D341Med (cell line): ENCODE results near the gene UBASH3A.
A peak's percentile ranks its signal among the peaks of the same experiment; 100 is the strongest.

Experiments
- DNase-seq: peaks from one replicate; pipeline ENCODE4 v3.0.0; 2012; ENCODE audit warnings: low spot score

Gene UBASH3A

DNA sequence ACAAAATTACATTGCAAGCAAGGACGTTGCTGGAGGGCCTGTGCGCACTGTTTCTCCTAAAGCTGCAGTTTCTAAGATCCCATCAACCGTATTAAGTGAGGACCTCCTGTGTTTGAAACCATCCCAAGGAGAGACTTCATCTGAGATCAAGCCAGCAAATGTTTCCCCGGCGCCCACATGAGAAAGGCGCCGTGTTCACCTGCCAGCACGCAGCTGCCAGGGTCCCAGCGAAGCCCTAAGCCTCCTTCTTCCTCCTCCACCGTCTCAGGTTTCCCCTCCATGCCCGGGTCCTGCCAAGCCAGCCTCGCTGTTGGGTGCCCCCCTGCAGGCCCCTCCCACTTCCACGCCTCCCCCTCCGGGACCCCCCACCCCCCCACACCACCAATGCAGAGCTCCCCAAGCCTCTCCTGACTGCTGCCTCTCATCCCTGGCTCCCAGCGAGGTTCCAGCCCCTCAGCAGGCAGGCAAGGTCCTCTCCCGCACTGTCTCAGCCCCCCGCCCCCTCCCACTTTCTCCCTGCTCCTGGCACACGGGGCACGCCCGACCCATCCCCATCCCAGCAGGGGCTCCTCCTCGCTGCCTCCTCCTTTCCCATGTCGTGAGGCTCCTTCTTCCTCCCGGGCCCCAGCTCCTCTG lies 28.7 kb upstream of the UBASH3A start:
- DNase-seq = no peak

DNA sequence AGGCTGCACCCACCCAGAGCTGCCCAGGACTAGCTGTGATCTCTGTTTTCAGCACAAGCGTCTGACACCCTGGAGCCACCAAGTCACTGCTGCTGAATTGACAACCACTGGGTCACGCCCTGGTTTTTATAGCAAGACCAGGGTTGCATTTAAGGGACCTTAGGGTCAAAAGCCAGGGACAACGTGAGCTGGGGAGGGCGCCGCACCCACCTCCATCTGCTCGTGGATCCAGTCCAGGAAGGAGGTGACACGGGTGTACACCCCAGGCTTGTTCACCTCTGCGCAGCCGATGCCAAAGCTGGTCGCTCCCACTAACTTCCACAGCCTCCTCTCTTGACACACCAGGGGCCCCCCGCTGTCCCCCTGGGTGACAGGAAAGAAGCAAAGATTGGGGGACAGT lies 28.2 kb upstream of the UBASH3A start:
- no peak for DNase-seq

DNA sequence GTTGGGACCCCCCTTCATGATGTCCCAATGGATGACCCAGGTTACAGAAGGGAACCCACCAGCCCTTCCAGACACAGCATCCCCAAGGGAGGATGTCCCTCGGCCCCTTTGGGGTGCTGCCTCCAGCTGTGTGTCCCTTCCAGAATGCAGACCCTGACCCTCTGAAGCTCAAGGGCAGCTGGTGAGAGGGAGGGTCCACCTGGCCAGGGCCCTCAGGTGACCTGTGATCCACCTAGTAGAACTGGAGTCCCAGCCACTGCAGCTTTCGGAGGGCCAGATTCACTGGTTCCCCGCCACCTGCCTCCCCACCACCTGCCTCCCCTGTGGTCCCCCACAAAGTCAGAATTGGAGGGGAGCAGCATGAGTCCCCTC lies 27.8 kb upstream of the UBASH3A start:
- no peak for DNase-seq

DNA sequence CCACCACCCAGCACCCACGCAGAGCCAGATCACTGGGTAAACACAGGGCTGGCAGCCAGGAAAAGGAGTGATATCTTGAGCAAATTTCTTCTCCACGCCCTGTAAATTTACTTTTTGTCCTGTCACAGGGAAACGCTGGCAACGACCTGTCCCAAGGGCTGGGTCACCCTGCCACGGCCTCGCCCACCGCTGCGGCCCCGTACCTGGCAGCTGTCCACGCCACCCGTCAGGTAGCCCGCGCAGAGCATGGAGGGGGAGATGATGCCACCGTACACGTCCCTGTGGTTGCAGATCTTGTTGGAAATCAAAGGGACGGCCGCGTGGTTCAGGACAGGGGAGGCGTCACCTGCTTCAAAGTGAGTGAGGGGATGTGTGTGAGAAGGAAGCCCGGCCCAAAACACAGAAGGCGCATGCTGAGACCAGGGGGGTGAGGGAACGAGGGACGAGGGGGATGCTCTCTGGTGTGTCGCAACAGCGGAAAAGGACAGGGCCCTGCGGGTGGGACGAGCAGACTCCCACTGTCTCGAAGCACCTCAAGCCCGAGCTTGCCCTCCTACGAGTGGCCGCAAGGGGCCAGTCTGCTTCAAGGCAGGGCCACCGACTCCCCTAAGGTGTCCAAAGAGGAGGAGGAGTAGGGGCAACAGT lies 27.2 kb upstream of the UBASH3A start:
- DNase-seq = no peak

DNA sequence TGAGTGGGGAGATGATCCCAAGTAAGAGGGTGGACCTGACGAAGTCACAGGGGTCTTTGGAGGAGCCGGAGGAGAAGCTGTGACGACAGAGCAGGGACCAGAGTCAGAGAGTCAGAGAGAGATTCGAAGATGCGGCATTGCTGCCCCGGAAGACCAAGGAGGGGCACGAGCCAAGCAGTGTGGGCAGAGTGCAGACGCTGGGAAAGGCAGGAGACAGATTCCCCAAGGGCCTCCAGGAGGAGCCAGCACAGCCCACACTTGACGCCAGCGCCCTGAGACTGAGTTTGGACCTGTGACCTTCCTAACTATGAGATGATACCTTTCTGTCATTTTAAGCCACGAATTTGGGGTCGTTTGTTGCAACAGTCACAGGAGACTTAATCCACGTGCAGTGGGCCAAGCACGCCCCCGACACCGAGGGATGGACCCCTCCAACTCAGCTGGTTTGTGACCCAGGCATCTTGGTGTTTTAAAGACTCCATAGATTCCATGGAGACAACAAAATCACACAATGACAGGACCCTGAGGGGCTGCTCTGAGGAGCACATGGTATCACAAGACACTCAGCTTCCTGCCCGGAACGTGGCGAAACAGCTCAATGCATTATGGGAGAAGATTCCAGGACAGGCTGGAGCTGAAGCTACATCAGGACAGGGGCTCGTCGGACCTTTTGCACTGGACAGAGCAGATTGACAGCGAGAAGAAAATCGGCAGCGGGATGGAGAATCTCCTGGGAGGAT lies 26.3 kb upstream of the UBASH3A start:
- no peak for DNase-seq

DNA sequence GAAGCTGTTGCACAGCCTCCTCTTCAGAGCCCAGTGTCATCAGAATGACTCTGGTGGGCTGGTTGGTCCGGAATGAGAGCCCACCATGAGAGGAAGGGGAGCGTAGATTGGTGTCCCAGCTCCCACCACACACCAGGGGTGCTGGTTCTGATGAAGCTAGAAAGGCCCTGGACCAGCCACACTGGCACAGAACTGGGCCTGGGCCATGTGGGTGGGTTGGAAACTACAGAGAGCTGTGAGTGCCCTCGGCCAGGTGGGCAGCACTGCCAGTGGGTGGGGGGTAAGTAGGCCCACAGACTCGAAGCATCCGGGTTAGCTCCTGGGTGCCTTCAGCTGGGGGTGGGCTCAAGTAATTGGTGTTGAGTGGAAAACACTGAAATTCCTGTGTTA lies 25.8 kb upstream of the UBASH3A start:
- no peak for DNase-seq

DNA sequence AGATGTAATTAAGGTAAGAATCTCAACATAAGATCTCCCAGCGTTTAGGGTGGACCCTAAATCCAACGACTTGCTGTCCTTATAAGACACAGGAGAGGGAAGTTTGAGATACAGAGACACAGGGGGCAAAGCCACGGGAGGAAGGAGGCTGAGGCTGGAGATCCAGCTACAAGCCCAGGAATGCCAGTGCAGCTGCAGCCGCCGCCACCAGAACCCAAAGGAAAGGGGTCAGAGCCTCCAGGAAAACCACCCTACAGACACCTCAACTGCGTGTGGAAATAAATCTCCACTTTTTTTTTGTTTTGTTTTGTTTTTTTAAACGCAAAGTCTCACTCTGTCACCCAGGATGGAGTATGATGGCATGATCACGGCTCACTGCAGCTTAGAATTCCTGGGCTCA lies 25.3 kb upstream of the UBASH3A start:
- DNase-seq = no peak

DNA sequence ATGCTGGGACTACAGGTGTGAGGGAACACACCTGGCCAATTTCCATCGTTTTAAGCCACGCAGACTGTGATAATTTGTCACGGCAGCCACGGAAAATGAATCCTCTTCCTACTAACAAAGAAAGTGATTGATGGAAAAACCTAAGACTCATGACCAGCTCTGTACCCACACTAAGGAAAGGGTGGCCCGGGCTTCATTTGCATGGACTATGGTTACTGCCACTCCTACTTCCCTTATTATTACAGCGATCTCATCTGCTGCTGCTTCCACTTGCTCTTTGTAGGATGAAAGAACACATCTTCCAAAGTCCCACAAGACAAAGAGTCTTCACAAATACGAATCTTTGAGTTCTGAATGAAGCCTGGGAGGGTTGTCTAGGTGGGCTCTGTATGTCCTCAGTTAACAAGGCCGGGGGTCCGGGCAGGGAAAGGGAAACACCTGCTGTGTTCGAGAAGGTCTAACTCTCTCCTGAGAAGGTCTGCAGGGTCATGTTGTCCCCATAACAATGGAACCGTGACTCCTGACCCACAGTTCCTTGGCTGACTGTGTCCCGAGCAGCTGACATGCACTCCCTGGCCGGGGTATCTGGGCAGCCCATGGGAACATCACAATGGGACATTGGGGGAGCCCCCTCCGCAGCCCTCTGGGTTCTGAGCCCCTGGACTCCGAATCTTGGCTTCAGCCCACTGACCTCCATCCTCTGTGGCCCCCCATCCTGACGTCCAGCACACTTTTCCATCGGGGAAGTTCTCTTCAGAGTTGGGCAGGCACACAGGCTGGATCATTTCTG lies 24.1 kb upstream of the UBASH3A start:
- no peak for DNase-seq

DNA sequence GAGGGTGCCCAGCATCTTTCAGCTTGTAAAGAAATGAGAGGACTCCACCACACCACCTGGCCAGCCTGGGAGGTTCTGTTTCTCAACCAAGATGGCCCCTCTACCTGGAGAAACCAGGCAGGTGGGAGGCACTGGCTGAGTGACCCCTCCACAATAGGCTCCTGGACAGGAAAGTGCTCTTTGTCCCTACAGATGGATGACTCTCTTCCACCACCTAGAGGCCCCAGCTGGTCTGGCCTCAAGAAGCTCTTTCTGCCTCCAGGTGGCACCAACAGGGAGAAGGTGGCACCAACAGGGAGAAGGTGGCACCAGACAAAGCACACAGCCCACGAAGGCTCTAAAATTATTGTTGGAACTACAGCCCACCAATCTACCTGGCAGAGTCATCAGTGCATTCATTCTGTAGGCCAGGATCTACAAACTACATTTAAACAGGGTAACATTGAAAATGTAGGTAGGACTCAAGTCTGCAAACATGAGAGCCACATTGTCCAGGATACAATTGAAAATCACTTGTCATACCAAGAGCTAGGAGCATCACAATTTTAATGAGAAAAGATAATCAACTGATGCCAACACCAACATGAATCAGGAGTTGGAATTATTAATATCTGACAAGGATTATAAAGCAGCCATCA lies 22.2 kb upstream of the UBASH3A start:
- DNase-seq = peak; percentile 79

DNA sequence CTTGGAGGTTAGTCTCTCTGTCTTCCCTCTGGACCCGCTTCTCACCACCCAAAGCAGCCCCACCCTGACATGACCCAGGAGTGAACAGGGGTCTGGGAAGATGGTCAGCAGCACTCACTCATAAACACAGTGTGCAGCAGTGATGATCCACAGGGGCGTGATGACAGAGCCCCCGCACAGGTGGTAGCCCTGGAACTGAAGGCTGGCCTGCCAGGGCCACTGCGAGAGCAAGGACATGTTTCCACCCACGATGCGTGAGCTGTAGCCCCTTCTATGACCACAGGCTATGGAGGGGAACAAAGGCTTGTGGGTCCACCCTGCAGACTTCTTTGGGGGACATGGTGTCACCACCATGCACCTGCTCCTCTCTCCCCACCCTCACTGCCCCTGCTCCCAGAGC lies 20.8 kb upstream of the UBASH3A start:
- no peak for DNase-seq

DNA sequence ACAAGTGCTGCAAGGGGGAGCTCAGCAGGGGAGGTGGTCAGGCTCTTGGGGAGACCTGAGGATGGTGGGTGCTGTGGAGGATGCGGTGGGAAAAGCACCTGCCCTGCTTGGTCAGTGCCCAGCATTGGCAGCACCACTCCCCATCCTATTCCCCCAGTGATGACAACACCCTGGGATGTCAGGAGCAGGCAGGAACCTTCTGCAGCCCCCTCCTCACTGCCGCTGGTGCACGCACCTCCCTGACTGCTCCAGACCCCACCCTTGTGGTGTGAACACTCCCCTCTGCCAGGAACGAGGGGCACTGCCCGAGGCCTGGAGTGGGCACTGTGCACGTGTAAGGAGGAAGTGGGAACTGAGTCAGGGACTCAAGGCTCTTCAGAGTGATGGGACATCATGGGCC lies 20.4 kb upstream of the UBASH3A start:
- no peak for DNase-seq

DNA sequence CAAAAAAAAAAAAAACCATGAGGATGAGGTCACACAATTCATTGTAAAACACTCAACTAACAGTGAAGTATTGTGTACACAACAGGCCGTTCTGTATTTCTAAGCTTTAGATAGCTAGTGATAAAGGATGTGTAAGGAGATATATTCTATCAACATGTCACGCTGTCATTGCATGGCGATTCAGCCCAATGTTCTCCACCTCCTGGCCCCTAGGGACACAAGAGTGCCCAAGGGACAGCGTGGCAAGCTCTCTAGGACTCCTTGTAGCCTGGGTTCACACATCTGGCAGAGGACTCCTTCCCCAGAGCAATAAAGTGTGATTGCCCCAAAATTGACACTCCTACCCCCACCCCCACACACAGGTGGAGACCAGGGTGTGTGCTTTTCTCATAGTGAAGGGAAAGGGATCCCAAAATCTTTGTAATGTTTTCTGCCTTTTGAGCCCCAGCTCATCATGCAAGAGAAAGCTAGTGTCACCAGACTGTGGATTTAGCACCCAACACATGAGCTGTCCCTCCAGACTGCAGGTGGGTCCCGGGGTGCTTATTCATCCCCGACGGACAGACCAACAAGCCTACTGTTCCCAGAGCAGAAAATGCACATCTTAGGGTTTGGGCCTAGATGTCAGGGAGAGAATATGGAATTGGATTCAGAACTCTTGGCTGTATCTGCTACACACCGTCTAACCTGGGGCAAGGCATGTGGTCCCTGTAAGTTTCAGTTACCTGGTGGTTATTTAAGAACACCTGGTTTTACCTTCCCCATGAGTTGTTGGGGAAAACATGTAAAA lies 19.4 kb upstream of the UBASH3A start:
- DNase-seq = no peak

DNA sequence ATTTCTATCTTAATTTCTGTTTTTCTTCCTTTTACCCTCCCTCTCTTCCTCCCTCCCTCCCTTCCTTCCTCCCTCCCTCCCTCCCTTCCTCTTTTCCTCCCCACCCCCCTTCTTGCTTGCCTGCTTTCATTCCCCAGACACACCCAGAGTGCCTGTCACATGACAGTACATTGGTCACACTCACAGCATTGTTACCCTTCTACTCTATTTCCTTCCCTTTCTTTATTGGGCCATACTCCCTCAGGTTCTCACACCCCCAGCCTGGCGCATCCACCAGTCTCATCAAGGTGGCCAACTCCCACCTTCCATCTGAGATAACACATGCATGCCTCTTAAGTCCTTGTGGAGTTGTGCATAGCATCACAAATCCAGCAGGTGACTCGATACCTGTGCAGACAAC lies 18.7 kb upstream of the UBASH3A start:
- DNase-seq = no peak

DNA sequence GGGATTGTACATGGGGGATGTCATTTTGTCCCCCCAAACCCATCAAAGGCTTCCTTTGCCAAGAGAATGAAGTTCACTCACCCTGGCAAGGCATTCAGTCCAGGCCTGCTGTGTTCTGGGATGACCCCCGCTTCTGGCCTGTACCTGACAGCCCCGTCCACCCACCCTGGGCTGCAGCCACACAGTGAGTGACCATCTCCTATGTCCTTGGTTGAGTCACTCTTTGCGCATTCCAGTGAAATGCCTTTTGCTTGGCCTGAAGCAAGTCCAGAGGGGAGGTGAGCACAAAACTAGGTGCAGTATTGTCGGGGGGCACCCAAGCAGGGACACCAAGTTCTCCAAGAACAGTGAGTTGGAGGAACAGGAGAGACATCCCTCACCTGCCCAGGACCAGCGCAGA lies 18.1 kb upstream of the UBASH3A start:
- no peak for DNase-seq

DNA sequence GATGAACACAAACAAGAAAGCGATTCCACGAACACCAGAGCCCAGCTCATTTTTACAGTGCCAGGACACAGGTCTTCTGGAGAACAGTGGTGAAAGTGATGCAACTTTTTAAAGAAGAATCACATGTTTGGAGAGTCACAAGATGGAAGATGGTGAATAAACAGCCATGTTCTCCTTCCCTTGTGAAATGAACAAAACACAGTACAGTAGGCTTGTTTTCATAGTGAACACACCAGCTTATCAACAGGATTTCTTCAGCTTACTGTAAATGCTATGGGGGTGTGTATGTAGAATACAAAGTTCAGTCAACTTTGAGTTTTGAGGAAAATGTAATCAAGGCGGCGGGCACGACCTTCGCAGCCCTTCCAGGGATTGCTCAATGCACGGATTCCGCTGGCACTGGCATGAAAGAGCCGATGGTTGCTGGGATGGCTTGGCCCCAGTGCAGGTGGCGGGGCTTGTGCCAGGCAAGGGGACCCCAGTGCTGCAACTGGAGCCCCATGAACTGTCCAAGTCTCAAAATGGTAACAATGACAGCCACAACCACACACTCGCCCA lies 17.6 kb upstream of the UBASH3A start:
- no peak for DNase-seq

DNA sequence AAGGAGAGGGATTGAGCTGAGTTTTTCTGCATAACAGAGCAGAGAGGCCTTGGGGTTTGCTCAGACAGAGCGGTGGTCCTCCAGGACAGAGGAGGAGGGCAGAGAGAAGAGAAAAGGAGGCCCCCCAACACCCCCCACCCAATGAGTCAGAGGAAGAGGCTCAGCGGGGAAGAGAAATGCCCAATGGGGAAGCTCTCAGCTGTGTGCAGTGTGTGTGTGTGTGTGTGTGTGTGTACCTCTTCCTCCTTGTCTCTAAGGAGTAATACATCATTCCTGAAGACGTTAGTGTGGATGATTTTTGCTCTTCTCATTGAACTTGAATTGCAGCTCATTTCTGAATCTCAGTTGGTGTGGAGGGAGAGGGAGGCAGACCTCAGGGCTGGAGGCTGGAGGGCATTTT lies 16.5 kb upstream of the UBASH3A start:
- DNase-seq = no peak

DNA sequence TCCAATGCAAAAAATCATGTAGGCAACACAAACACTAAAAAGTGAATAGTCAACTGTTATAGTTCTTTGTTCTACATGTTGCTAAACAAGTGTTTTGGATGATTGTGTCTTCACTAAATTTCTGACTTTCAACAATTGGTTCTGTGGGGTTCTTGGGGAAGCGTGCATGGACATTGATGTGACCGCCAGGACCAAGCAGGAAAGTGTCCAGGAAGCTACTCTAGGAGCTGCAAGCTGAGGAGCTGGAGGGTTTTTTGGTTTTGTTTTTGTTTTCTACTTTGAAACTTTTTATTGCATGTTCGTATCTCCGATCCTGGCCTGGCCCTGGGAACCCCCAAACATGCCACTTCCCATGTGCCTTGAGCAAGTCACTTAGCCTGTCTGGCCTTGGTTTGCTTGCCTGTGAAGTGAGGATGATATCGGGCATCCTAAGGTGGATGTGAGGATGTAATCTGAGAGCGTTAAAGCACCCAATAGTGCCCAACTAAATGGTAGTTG lies 15.8 kb upstream of the UBASH3A start:
- no peak for DNase-seq

DNA sequence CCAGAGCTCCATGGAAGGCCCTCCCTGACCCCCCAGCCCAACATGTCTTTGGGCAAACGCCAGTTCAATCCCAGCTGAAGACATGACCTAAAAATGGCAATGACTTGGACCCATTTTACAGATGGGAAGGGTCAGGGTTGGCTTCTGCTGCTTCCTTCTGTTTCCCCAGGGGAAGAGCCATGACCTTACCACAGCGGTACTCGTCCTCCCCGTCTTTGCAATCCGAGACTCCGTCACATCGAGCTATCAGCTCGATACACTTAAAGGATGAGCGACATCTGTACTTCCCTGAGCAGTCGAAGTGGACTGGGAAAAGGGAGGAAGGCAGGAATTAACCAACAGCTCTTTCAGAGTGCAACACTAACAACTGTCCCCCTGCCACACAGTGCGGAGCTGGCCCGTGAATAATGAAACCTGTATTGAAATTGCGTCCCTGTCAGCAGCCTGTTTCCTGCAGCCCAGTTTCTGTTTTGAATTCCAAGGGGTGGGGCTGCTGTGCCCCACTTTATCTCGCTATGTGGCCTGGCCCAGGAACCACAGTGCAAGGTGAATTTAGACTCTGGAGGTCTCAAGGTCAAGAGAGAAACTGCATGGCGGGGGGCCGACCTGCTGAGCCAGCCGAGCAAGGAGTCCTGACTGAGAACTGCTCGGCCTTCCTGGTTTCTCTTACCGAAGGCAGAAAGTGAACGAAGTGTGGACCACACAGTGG lies 14.8 kb upstream of the UBASH3A start:
- DNase-seq = no peak

DNA sequence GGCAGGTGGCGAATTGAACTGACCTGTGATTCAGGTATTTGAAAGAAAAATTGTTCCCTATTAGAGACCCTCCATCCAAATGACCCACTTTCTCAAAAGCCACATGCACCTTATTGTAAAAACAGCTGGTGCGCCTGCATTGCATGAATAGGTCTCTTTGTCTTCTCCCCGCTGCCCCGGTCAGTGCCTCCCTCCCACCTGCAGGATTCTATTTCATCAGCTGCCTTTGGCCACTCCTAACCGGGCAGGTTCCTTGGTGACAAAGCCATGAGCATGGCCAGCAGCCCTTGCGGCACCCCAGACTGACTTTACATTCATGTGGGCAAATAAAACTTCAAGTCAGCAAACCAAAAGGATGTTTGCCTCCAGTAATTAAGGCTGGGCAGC lies 14.3 kb upstream of the UBASH3A start:
- DNase-seq = no peak

DNA sequence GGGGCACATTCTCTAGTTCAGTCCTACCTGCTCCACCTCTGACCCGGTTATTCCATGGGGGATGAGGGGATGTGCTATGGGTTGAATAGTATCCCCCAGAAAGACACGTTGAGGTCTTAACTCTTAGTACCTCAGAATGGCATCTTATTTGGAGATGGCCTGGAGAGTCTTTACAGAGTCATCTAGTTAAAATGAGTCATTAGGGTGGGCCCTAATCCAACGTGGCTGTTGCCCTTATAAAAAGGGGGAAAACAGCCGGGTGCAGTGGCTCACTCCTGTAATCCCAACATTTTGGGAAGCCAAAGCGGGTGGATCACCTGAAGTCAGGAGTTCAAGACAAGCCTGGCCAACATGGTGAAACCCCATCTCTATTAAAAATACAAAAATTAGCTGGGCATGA lies 13.5 kb upstream of the UBASH3A start:
- no peak for DNase-seq
